ENCODE data around the gene PAGE5.
A peak's percentile ranks its signal among the peaks of the same experiment; 100 is the strongest.

PAGE5 gene, protein sequence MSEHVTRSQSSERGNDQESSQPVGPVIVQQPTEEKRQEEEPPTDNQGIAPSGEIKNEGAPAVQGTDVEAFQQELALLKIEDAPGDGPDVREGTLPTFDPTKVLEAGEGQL

GRCh38 chrX:55220119-55220794 lies at the start of gene PAGE5:
TSS of gene PAGE5 (plus strand) at chrX:55220346. CDS start at chrX:55221383, 1,037 bp downstream.
- peak in 1 of 2 experiments; percentile 10 for DNase-seq

DNA sequence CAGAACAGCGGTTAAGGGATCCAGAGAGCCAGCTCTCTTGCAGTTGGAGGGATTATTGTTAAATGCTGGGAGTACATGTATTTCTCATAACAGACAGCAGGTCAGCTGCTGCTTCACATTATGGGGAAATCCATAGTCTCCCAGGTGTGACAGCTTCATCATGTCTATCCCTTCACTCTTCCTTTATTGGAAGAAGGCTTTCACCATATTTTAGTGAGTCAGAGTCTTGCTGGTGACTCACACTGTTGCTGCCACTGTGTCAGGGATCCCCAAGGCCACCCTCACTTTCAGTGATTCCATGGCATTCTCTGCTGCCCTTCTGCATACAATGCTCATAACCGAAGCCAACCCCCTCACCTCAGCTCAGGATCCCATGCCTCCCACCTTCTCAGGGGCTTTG lies 32.9 kb upstream of the PAGE5 start:
- DNase-seq, result no peak

- DNase-seq, result no peak
Measured at GRCh38 chrX:55196688-55197087, 23.5 kb upstream of the PAGE5 start.

DNA sequence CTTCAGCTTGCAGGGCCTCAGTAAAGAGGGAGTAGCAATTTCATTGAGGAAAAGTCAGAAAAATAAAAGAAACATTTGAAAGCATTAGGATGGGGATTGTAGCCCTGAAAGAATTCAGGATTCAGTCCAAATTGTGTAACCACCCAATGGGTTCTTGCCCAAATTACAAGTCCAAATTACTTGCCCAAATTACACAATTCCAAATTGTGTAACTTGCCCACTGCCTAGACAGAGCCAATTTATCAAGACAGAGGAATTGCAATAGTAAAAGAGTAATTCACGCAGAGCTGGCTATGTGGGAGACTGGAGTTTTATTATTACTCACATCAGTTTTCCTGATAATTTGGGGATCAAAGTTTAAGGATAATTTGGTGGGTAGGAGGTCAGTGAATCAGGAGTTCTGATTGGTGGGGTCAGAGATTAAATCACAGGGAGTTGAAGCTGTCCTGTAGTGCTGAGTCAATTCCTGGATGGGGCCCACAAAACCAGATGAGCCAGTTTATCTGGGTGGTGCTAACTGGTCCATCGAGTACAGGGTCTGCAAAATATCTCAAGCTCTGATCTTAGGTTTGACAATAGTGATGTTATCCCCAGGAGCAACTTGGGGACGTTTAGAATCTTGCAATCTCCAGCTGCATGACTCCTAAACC lies 18.1 kb upstream of the PAGE5 start:
- no peak for DNase-seq

- DNase-seq, result no peak
Measured at GRCh38 chrX:55206162-55206941, 13.8 kb upstream of the PAGE5 start.

GRCh38 chrX:55210931-55211677 lies 9.0 kb upstream of the PAGE5 start:
- no peak for DNase-seq

- no peak for DNase-seq
Measured at GRCh38 chrX:55213381-55213780, 6.8 kb upstream of the PAGE5 start.

GRCh38 chrX:55240788-55241340 lies 20.7 kb downstream of the PAGE5 start:
- DNase-seq, result no peak

GRCh38 chrX:55253528-55253927 lies 33.4 kb downstream of the PAGE5 start:
- no peak for DNase-seq

- no peak for DNase-seq
Measured at GRCh38 chrX:55260806-55261205, 40.7 kb downstream of the PAGE5 start.

GRCh38 chrX:55264816-55265215 lies 44.7 kb downstream of the PAGE5 start, which contains the start of gene PAGE3:
TSS of gene PAGE3 (minus strand) at chrX:55264916. CDS start at chrX:55263903, 1,013 bp downstream.
- no peak for DNase-seq
